K562 (cell line): ENCODE measurements around the gene VDAC2. TPM values are rescaled to one million over a fixed set of nuclear protein-coding genes. Genes with fewer than 3 reads are reported as not detected.

Experiments used
- CEBPZ ChIP-seq: fragments of 150-350 bp; IDR thresholded peaks from 2 replicates; pipeline ENCODE4 v1.6.1; 2014; ENCODE audit warnings: low read depth, mild to moderate bottlenecking, low read length, borderline replicate concordance
- COPS2 ChIP-seq: fragments of 450-650 bp; conservative IDR thresholded peaks from 2 replicates; pipeline ENCODE4 v1.6.1; 2016; ENCODE audit warnings: mild to moderate bottlenecking, moderate library complexity
- CREBBP ChIP-seq: IDR thresholded peaks from one replicate; pipeline ENCODE4 v1.6.1; 2012; ENCODE audit warnings: low read depth, mild to moderate bottlenecking, control low read depth, inconsistent platforms, low read length
- DLX4 ChIP-seq: fragments of 250-450 bp; sonication (Bioruptor Pico); IDR thresholded peaks from 2 replicates; pipeline ENCODE4 v1.6.1; 2021; ENCODE audit warnings: mild to moderate bottlenecking
- HDAC1 ChIP-seq, 2 experiments: fragments of 450-650 bp; IDR thresholded peaks; 2 replicates each; pipeline ENCODE4 v1.6.1; 2016 to 2017; ENCODE audit warnings: inconsistent platforms in 1 of 2, mild to moderate bottlenecking in 1 of 2, moderate library complexity in 1 of 2
- LARP7 ChIP-seq: fragments of 450-650 bp; IDR thresholded peaks from 2 replicates; pipeline ENCODE4 v1.6.1; 2016
- PCBP1 ChIP-seq: fragments of 200-400 bp; formaldehyde crosslinking; IDR thresholded peaks from 2 replicates; pipeline ENCODE4 v1.6.1; 2018; ENCODE audit warnings: mild to moderate bottlenecking, low read depth, low read length; ENCODE audit not compliant: poor library complexity, severe bottlenecking
- PYGO2 ChIP-seq: fragments of 450-650 bp; IDR thresholded peaks from 2 replicates; pipeline ENCODE4 v1.6.1; 2016; ENCODE audit warnings: mild to moderate bottlenecking, missing genetic modification characterization, moderate library complexity, missing compliant biosample characterization
- RFX7 ChIP-seq: fragments of 250-450 bp; sonication (Bioruptor Pico); IDR thresholded peaks from 2 replicates; pipeline ENCODE4 v1.5.1; 2021; ENCODE audit warnings: mild to moderate bottlenecking
- SIN3A ChIP-seq, 2 experiments: fragments of 150-350 bp in 1 of 2; IDR thresholded peaks; 2 replicates each; pipeline ENCODE4 v1.6.1; 2011 to 2016; ENCODE audit warnings: borderline replicate concordance in 2 of 2, low read depth in 2 of 2, low read length in 2 of 2, mild to moderate bottlenecking in 2 of 2, moderate library complexity in 2 of 2; ENCODE audit not compliant: control insufficient read depth in 1 of 2
- TAF9B ChIP-seq: fragments of 450-650 bp; IDR thresholded peaks from 2 replicates; pipeline ENCODE4 v1.6.1; 2018; ENCODE audit warnings: mild to moderate bottlenecking; ENCODE audit not compliant: partially characterized antibody
- TBL1XR1 ChIP-seq, 2 experiments: IDR thresholded peaks; 2 replicates each; pipeline ENCODE4 v1.6.1; 2012; ENCODE audit warnings: improper control_type of control experiment in 2 of 2, low read length in 2 of 2, mild to moderate bottlenecking in 1 of 2
- ZNF134 ChIP-seq: fragments of 250-450 bp; sonication (Bioruptor Pico); conservative IDR thresholded peaks from 2 replicates; pipeline ENCODE4 v1.4.0; 2020
- ZNF197 ChIP-seq: fragments of 200-800 bp; sonication (Bioruptor generic); IDR thresholded peaks from 2 replicates; pipeline ENCODE4 v1.6.1; 2016; ENCODE audit warnings: low read depth, missing genetic modification characterization, missing compliant biosample characterization
- polyA plus RNA-seq, 8 experiments: library from polyadenylated mRNA; depleted of rRNA in 4 of 8; stranded (reverse) in 5 of 8; unstranded in 3 of 8; fragments of >200 nt; fragmentation: Nextera tagmentation in 2 of 8; fragmentation: Illumina TruSeq in 1 of 8; extraction: Ambion mirVana in 2 of 8; extraction: Trizol in 1 of 8; gene quantifications; 2 replicates each; pipeline versions ENCODE4 v1.2.1 to v1.2.3, GENCODE V29; 2011 to 2014; ENCODE audit warnings: inconsistent platforms in 1 of 8, missing spikeins in 1 of 8
- total RNA-seq, 7 experiments: library from RNA; depleted of rRNA in 6 of 7; stranded (reverse); fragments of >200 nt in 6 of 7; fragmentation: Illumina TruSeq in 2 of 7; extraction: Trizol in 2 of 7; gene quantifications; 2 replicates each; pipeline versions ENCODE4 v1.2.1 to v1.2.3, GENCODE V29; 2011 to 2021; ENCODE audit warnings: low replicate concordance in 1 of 7
- TF ChIP-seq, protein P1 (sequence below), 2 experiments: fragments of 450-650 bp; formaldehyde crosslinking in 1 of 2; IDR thresholded peaks; 2 replicates each; pipeline versions ENCODE4 v1.4.0 to v1.6.1; 2014 to 2020; ENCODE audit warnings: mild to moderate bottlenecking in 2 of 2, borderline replicate concordance in 1 of 2, low read depth in 1 of 2

Gene VDAC2
- total and polyA plus RNA-seq, 9 of the 15 experiments (the other 6 are each of a cell fraction or from before 2014, with no cell fraction given): 139 to 450 (median 250) TPM

- TF ChIP-seq ZNF197 (CRISPR knock-in tag): no peak
- no peak for TF ChIP-seq RFX7 (CRISPR knock-in tag)
- peak; percentile 21 for TF ChIP-seq PCBP1
- no peak for TF ChIP-seq CEBPZ
- TF ChIP-seq TBL1XR1 (IDR thresholded peaks at IDR 0.05; ENCODE audit: low read length in 2 of 2): peak; percentile 28 to 36; a peak in 1 of 4 replicates
- TF ChIP-seq ZNF134 (CRISPR knock-in tag): no peak
- TF ChIP-seq CREBBP: no peak
- no peak for TF ChIP-seq PYGO2 (tag)
- no peak for TF ChIP-seq DLX4 (CRISPR knock-in tag)
- no peak for TF ChIP-seq LARP7
- TF ChIP-seq SIN3A (IDR thresholded peaks at IDR 0.05; ENCODE audit: borderline replicate concordance in 2 of 2, control insufficient read depth in 1 of 2, low read depth in 2 of 2, low read length in 2 of 2): peak; percentile 78 to 87; a peak in 3 of 4 replicates
- no peak for TF ChIP-seq TAF9B
- TF ChIP-seq COPS2: no peak
- TF ChIP-seq, protein P1, sequence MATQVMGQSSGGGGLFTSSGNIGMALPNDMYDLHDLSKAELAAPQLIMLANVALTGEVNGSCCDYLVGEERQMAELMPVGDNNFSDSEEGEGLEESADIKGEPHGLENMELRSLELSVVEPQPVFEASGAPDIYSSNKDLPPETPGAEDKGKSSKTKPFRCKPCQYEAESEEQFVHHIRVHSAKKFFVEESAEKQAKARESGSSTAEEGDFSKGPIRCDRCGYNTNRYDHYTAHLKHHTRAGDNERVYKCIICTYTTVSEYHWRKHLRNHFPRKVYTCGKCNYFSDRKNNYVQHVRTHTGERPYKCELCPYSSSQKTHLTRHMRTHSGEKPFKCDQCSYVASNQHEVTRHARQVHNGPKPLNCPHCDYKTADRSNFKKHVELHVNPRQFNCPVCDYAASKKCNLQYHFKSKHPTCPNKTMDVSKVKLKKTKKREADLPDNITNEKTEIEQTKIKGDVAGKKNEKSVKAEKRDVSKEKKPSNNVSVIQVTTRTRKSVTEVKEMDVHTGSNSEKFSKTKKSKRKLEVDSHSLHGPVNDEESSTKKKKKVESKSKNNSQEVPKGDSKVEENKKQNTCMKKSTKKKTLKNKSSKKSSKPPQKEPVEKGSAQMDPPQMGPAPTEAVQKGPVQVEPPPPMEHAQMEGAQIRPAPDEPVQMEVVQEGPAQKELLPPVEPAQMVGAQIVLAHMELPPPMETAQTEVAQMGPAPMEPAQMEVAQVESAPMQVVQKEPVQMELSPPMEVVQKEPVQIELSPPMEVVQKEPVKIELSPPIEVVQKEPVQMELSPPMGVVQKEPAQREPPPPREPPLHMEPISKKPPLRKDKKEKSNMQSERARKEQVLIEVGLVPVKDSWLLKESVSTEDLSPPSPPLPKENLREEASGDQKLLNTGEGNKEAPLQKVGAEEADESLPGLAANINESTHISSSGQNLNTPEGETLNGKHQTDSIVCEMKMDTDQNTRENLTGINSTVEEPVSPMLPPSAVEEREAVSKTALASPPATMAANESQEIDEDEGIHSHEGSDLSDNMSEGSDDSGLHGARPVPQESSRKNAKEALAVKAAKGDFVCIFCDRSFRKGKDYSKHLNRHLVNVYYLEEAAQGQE (IDR thresholded peaks at IDR 0.05; ENCODE audit: borderline replicate concordance): peak; percentile 95
- TF ChIP-seq, protein P1 (CRISPR knock-in tag; IDR thresholded peaks at IDR 0.05; ENCODE audit: low read depth): 0 out of 2 replicates have a peak, but pooled peaks have one; percentile 62
- peak in 1 of 2 experiments; percentile 76; a peak in 1 of 4 replicates for TF ChIP-seq HDAC1 (IDR thresholded peaks at IDR 0.05)
Measured at GRCh38 chr10:75235375-75236177, 25.0 kb downstream of the VDAC2 start, which contains the start of gene COMTD1 (continued).
